ENCODE measurements around the gene DIP2B.
A peak's percentile ranks its signal among the peaks of the same experiment; 100 is the strongest.
"Not testable (repeated sequence)": the region's sequence is repeated elsewhere in the genome, so short reads cannot be mapped to it uniquely, and the experiment has no call there.

Gene DIP2B

GRCh38 chr12:50521781-50522180, 17.0 kb downstream of the DIP2B start:
- DNase-seq, result not testable (repeated sequence)

DNA sequence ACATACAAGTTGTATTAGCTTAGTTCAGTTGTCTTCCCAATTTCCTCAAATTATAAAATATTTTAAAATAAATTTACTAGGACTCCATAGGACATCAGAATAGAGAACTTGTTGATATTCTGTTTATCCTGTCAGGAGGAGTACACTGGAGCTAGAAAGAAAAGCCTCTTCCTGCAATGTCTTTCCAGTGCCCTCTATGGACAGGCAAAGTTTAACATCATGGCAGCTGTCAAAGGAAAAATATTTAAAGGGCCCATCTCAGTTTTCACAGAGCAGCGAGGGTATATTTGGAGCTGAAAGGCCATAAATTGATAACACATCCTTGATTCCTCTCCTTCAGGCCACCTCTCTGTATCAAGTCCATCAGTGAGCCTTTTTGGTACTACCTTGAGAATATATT, 19.0 kb downstream of the DIP2B start:
- DNase-seq, result no peak

DNA sequence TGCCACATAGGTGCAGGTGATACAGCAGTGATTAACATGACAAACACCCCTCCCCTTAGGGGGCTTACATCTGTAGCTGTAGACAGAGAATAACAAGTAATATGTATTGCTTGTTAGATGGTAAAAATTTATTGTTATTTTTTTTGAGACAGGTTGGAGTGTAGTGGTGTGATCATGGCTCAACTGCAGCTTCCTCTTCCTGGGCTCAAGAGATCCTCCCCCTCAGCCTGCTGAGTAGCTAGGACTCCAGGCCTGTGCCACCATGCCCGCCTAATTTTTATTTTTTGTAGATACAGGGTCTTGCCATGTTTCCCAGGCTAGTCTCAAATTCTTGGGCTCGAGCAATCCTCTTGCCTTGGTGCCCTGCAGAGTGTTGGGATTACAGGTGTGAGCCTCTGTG, 19.8 kb downstream of the DIP2B start:
- DNase-seq, result no peak

DNA sequence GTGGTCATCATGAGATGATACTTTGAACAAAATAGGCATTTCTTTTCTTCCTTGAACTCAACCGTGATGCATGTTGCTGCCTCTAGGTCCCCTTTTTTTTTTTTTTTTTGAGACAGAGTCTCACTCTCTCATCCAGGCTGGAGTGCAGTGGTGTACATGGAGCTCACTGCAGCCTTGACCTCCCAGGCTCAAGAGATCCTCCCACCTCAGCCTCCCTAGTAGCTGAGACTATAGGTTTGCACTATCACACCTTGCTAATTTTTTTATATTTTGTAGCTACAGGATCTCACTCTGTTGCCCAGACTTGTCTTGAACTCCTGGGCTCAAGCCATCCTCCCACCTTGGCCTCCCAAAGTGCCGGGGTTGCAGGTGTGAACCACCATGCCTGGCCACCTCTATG, 20.6 kb downstream of the DIP2B start:
- DNase-seq, result no peak

- no peak for DNase-seq
Observed at GRCh38 chr12:50527359-50527726, 22.6 kb downstream of the DIP2B start.

DNA sequence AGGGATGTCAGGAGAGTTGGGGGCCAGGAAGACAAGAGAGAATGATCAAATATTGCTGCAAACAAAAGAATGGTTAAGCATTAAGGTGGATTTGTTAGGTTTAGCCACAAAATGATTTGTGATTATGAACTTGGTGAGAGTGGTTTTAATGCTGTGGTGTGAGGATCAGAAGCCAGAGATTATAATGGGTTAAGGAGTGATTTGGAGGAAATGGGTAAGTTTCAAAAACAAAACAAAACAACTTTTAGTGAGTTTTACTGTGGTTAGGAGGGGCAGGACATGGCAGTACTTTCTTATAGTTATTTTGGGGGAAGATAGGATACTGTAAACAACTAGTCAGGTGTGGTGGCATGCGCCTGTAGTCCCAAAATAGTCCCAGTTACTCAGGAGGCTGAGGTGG, 24.0 kb downstream of the DIP2B start:
- no peak for DNase-seq

GRCh38 chr12:50529345-50529744, 24.6 kb downstream of the DIP2B start:
- DNase-seq, result no peak

GRCh38 chr12:50530532-50530931, 25.7 kb downstream of the DIP2B start:
- DNase-seq, result no peak

DNA sequence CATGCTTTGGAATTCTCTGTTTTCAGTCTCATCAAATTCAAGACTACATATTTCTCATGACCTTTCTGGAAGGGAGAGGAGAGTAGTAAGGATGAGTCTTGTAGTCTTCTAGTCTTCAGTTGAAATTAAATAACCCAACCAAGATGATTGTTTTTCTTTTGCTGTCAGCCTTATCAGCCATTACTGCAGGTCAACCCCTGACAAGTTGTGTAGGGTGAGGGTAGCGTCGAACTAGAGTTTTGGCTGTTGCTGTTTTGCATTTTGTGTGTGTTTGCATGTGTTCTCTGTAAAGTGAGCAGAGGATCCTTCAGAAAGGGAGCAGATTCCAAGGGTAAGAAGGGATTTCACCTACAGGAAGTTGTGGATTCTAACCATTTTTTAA, 28.4 kb downstream of the DIP2B start:
- no peak for DNase-seq

- DNase-seq, result no peak
Observed at GRCh38 chr12:50533971-50534370, 29.2 kb downstream of the DIP2B start.

DNA sequence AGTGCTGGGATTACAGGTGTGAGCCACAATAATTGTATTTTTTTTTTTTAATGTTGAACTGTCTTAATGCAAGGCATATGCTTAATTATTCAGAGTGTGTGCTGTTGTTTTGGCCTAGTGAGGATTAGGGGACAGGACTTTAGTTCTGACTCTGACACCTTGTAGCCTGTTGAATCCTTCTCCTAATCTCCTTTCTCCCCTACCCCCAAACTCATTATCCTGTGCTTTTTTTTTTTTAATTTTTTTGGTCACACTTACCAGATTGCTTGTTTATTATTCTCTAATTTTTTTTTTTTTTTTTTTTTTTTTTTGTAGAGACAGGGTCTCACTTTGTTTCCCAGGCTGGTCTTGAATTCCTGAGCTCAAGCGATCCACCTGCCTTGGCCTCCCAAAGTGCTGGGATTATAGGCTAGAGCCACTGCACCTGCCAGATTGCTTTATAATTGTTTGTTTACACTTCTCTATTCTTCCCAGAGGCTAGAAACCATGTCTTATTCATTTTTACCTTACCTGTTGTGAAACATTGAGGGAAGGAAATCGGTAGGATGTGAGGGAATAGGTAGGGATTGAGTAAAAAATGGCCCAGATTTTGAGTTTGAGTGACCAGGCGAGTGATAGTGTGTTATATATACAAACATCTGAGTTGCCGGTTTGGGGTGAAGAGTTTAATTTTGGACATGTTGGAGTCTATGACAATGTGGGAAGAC, 32.2 kb downstream of the DIP2B start:
- no peak for DNase-seq

GRCh38 chr12:50537538-50537919, 32.7 kb downstream of the DIP2B start:
- DNase-seq, result peak; percentile 53

DNA sequence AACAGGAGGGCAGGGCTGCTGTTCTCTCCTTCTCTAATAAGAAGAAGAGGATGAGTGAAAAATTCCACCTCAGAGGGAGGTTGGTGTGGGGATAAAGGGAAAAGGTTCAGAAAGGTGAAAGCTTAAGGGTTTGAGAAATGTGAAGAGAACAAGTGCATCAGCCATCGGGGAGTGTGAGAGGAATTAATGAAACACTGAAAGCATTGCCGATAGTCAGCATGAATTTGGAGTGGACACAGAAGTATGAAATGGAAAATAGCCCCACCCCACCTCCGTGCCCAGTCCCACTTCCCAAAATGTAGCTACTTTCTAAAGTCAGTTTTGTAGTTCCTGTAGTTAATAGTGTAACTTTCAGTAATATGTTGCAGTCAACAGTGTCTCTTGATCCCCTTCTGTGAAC, 33.4 kb downstream of the DIP2B start:
- no peak for DNase-seq

DNA sequence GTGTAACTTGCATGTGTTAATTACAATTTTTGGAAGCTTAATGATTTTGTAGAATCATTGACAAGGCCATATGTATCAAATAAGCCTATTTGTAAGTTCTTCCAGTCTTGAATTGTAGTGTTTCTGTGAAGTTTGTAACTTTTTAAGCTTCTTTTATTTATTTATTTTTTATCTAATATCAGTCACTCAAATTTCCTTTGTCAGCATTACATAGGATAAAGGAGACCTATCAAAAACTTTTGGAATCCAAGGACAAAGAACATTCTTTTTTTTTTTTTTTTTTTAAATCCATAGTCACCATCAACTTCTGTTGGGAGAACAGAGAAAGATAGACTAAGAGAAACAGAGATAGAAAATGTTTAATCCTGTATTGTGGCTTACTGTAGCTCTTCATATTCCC, 36.4 kb downstream of the DIP2B start:
- DNase-seq, result no peak

DNA sequence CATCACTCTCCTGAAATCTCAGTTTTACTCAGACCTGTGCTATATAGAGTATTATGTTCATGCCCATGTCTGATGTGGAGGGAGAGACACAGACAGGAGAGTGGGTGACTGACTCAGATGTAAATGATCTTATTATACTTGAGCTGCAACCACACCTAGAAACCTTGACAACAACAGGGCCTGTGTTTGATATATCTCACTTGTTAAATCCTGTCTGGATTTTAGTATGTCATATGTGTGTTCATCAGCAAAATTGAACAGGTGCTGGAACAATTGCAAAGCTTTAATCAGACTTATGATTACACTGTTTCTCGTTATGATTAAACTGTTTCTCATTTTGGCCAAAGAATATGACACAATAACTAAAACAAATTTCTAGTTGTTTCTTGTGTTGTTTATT, 37.7 kb downstream of the DIP2B start:
- DNase-seq, result peak; percentile 62

DNA sequence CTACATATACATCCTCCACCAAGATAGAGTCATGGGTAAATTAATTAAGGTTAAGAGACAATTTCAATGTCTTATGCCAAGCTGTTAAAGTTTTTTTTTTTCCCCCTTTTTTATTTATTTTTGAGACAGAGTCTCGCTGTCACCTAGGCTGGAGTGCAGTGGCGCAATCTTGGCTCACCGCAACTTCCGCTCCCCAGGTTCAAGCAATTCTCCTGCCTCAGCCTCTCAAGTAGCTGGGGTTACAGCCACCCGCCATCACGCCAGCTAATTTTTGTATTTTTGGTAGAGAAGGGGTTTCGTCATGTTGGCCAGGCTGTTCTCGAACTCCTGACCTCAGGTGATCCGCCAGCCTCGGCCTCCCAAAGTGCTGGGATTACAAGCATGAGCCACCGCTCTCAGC, 38.4 kb downstream of the DIP2B start:
- not testable (repeated sequence) for DNase-seq

DNA sequence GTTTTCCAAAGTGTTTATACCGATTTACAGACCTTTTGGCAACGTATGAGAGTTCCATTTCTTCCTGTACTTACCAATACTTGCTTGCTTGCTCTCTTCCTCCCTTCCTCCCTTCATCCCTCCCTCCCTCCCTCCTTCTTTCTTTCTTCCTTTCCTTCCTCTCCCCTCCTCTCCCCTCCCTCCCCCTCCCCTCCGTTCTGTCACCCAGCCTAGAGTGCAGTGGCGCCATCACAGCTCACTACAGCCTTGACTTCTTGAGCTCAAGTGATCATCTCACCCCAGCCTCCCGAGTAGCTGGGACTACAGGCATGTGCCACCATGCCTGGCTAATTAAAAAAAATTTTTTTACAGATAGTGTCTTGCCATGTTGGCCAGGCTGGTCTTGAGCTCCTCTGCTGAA, 40.4 kb downstream of the DIP2B start:
- DNase-seq, result no peak

GRCh38 chr12:50545786-50546185, 41.0 kb downstream of the DIP2B start:
- no peak for DNase-seq

- no peak for DNase-seq
Observed at GRCh38 chr12:50546441-50547318, 41.9 kb downstream of the DIP2B start.

DNA sequence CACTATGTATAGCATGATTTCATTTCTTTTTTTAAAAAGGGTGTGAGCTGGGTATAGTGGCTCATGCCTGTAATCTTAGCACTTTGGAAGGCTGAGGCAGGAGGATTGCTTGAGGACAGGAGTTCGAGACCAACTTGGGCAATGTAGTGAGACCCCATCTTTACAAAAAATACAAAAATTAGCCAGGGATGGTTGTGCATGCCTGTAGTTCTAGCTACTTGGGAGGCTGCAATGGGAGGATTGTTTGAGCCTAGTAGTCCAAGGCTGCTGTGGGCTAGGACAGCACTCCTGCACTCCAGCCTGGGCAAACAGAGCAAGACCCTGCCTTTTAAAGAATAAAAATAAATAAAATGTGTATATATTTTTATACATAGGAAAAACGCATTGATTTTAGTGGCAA, 43.0 kb downstream of the DIP2B start:
- no peak for DNase-seq

- no peak for DNase-seq
Observed at GRCh38 chr12:50549885-50550284, 45.1 kb downstream of the DIP2B start.

- DNase-seq, result no peak
Observed at GRCh38 chr12:50550530-50551223, 45.9 kb downstream of the DIP2B start.

DNA sequence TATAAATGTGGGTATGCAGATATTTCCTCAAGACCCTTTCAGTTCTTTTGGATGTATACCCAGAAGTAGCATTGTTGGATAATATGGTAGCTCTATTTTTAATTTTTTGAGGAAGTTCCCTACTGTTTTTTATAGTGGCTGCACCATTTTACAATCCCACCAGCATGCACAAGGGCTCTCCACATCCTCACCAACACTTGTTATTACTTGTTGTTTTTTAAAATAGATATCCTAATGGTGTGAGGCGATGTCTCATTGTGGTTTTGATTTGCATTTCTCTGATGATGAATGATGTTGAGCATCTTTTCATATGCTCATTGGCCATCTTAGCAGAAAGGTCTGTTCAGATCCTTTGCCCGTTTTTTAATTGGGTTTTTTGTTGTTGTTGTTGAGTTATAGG, 47.1 kb downstream of the DIP2B start:
- no peak for DNase-seq

- no peak for DNase-seq
Observed at GRCh38 chr12:50554651-50555050, 49.9 kb downstream of the DIP2B start.

All from stimulated activated CD4-positive, alpha-beta T cell treated with anti-CD3 and anti-CD28 coated beads, Interleukin-4, amount 100 ng/mL, for 24 hours (primary cell).